SU-DHL-6 (cell line): Measurements from ENCODE around the gene LBH.

ENCODE experiments used
- CTCF ChIP-seq: fragments of 200-600 bp; sonication (generic); IDR thresholded peaks from one replicate; pipeline ENCODE4 v1.5.1; 2017; ENCODE audit warnings: antibody characterized with exemption, mild to moderate bottlenecking, low read length, moderate library complexity; ENCODE audit not compliant: insufficient read depth, poor library complexity, severe bottlenecking
- EZH2phosphoT487 ChIP-seq: fragments of 200-600 bp; sonication (generic), shearing (Covaris generic); conservative IDR thresholded peaks from 2 replicates; pipeline ENCODE4 v1.6.1; 2018; ENCODE audit warnings: mild to moderate bottlenecking, antibody characterized with exemption, low read length, moderate library complexity, mixed read lengths

- no peak for TF ChIP-seq EZH2phosphoT487
- TF ChIP-seq CTCF, result no peak
Observed at GRCh38 chr2:30190637-30191036, 40.7 kb upstream of the LBH start.
